Epidermal melanocyte (primary cell): ENCODE measurements around the gene DHRS11.
"Not testable (repeated sequence)": the region's sequence is repeated elsewhere in the genome, so short reads cannot be mapped to it uniquely, and the experiment has no call there.

Experiments used
- DNase-seq: peaks from one replicate; pipeline ENCODE4 v3.0.0; 2011; ENCODE audit warnings: low spot score; ENCODE audit not compliant: insufficient read length

The DHRS11 gene

DNA sequence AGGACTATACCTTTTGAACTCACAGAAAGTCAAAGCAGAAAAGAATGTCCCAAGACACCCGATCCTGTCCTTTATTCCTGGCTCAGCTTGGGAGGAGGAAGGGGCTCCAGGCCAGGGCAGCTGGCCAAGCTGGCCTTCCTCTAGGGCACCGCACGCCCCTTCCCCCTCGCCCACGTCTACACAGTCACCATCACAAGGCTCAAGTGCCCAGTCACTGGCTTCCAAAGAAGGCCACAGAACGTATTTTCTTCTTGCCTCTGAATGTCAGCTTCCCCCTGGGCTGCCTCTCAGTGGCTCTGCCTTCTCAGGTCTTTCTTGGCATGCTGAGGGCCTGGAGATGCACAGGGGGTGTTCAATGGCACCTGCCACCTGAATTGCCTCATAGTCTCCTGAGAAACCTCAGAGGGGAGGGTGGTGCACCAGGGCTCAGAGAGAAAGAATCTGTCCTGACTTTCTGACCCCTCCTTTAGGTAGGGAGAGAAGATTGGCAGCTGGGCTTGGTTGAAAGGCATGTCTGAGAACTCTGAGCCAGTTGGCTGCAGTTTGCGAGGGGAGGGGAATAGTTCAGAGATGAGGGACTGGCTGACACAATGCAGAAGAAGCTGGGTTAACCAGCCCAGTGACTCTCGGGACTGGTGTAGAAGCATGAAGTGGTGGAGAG is 2.1 kb downstream of the DHRS11 start:
- no peak for DNase-seq

DNA sequence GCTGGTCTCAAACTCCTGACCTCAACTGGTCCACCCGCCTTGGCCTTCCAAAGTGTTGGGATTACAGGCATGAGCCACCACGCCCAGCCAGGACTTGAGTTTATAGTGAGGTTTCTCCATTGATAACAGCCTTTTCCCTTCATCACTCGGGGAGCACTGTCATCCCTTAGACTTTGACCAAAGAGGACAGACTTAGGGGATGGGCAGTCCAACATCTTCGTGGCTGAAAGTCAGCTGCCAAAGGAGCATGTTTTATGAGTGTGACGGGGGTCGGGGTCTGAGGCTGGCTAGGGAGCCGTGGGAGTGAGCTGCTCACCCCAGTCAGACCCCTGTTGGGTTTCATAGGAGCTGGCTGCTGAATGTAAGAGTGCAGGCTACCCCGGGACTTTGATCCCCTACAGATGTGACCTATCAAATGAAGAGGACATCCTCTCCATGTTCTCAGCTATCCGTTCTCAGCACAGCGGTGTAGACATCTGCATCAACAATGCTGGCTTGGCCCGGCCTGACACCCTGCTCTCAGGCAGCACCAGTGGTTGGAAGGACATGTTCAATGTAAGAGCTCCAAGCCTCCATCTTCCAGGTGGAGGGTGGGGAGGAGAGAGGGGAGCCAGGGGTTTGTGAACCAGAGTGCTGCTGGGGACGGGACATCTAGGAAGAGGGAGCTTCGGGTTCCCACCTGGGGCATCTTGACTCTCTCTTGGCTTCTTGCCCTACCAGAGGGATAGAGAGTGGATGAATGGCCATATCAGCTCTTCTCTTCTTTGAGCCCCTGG is 3.1 kb downstream of the DHRS11 start:
- no peak for DNase-seq

DNA sequence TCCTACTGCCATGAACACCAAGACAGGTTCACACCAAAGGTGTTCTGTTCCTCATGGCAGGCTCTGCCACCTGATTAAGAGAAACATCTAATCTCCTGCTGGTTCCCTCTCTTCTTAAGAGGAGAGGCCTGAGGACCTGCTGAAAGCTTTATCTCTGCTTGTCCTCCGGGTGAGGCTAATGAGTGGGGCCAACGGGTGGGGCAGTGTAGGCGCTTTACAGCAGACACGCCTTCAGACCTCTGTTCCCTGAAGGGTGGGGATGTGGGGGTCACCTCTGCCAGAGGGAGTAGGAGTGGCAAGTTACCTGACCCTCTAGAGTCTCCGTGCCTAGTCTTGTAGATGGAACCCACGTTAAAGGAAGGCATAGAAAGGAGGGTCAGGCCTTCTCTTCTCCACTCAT is 5.5 kb downstream of the DHRS11 start:
- no peak for DNase-seq

DNA sequence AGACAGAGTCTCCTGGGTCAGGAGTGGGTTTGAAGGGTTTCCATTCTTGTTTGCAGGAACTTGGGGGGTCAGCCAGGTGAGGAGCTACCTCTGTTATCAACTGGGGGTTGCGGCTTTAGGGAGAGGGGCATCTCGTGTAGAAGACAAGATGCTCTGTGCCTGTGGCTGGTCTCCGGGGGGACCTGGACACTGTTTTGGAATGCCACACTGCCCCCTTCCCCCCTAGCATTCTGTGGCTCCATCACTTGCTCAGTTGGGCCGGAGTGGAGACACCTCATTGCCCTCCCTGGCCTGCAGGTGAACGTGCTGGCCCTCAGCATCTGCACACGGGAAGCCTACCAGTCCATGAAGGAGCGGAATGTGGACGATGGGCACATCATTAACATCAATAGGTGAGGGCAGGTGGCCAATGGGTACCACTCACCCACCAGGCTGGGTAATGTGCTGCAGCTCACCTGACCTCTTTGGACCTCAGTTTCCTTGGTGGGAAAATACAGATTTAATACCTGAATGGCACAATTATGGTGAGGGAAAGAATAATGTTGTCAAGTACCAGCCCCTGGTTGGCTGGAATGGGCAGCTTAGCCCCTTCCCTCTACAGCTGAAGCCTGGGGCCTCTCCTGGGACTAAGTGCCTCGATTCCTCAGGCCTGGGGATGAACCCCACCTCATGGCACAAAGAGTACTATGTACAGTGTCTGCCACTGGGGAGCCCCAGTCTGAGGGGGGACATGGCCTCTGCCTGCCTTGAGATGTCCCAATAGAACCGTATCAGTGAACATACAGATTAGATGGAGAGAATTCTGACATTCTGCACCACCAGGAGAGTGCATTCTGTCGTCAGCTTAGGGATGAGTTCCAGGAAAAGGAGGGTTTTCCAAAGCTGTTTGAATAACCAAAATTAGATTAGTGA is 6.4 kb downstream of the DHRS11 start:
- no peak for DNase-seq

DNA sequence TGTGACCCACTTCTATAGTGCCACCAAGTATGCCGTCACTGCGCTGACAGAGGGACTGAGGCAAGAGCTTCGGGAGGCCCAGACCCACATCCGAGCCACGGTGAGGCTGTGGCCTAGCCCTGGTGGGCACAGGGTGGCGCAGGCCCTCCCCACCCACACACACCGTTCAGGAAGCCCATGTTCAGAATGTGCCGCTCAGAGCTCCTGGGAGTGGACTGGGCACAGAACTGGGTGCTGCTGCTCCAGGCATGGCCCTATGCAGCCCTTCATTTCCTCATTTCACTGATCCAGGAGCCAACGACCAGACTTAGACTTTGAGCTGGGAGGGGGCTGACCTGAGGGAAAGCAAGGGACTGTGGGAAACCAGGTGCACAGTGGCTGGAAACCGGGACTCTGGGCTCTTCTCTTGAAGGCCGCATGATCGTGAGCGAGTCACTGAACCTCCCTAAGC is 7.3 kb downstream of the DHRS11 start:
- no peak for DNase-seq

DNA sequence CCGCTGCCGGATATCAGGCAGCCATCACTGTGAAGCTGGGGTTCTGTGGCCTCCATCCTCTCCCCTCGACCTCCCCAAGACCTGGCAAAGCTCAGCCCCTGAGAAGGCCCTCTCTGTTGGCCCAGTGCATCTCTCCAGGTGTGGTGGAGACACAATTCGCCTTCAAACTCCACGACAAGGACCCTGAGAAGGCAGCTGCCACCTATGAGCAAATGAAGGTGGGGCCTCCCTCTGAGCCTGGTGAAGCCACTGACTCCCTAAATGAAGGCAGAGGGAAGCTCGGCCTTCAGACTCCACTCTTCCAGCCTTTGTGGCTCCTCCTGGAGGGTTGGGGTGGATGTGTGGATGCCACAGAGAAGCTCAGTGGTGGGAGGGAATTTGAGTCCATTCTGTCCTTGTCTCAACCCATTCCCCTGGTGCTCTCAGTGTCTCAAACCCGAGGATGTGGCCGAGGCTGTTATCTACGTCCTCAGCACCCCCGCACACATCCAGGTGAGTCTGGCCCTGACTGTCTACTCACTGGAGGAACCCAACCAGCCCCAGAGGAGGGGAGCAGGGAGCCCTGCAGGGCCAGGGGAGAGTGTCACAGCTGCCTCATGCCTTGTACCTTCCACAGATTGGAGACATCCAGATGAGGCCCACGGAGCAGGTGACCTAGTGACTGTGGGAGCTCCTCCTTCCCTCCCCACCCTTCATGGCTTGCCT is 8.0 kb downstream of the DHRS11 start:
- DNase-seq, result no peak

DNA sequence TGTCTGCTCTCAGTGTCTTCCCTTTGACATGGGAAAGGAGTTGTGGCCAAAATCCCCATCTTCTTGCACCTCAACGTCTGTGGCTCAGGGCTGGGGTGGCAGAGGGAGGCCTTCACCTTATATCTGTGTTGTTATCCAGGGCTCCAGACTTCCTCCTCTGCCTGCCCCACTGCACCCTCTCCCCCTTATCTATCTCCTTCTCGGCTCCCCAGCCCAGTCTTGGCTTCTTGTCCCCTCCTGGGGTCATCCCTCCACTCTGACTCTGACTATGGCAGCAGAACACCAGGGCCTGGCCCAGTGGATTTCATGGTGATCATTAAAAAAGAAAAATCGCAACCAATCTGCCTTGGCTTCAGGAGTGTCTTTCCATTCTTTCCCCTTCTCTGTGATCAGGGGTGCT is 8.8 kb downstream of the DHRS11 start:
- DNase-seq, result no peak

DNA sequence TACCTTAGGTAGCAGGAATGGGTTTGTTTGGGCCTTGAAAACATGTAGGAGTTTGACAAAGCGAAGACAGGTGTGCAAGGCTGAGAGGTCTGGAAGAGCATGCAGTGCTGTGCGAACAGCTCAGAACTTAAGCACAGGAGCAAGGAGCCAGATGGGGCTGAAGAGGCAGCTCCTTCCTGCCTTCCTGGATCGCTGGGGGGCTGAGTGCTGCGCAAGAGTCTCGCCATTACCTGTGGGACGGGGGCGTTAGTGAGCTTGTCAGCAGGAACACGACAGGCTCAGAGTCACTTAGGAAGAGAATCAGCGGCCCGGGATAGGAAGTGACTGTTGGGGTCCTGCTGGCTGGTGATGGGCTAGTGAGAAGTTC is 9.2 kb downstream of the DHRS11 start:
- DNase-seq, result no peak

DNA sequence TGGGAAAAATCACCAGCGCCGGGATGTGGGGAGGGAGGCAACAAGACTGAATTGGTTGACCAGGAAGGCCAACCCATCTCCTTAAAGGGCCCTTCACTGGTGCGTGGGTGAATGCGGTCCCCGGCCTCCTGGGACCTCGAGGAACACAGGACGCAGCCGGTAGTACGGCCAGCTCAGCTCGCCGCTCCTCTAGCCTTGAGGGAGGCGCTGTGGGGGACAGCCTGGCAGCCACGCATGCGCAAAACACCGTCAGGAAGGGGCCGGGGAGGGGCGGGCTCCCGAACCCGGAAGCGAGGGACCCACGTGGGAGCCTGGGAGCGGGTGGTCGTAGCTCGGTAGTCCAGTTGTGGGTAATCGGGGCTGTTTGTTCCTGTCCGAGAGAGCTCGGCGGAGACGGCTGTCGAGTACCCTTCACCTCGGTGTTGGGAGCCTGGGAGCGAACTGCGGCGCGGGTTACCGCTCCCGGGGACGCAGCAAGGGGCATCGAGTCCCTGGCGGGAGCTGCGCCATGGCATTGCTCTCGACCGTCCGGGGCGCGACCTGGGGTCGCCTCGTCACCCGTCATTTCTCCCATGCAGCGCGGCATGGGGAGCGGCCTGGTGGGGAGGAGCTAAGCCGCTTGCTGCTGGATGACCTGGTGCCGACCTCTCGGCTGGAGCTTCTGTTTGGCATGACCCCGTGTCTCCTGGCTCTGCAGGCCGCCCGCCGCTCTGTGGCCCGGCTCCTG is 9.8 kb downstream of the DHRS11 start, which contains the start of gene MRM1:
MRM1 (plus strand) TSS at position 281 of the 727 bp plus-strand sequence; CDS start at position 509, 228 bp downstream.
- peak; percentile 77 for DNase-seq

DNA sequence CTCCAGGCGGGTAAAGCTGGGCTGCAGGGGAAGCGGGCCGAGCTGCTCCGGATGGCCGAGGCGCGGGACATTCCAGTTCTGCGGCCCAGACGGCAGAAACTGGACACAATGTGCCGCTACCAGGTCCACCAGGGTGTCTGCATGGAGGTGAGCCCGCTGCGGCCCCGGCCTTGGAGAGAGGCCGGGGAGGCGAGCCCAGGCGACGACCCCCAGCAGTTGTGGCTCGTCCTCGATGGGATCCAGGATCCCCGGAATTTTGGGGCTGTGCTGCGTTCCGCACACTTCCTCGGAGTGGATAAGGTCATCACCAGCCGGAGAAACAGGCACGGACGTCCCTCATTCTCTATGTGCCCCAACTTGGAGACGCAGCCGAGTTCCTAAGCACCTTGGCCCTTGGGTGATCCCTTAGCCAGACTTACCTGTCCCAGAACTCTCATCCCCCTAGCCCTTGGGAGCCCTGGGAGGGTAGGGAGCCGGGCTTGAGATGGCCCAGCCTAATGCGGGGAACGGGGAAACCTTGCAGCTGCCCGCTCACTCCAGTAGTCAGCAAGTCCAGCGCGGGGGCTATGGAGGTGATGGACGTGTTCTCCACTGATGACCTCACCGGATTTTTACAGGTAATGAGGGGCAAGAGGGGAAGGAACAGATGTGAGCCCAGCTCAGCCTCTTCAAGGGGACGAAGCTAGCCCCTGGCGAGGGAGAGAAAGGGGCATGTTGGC is 10.5 kb downstream of the DHRS11 start:
- DNase-seq, result no peak

DNA sequence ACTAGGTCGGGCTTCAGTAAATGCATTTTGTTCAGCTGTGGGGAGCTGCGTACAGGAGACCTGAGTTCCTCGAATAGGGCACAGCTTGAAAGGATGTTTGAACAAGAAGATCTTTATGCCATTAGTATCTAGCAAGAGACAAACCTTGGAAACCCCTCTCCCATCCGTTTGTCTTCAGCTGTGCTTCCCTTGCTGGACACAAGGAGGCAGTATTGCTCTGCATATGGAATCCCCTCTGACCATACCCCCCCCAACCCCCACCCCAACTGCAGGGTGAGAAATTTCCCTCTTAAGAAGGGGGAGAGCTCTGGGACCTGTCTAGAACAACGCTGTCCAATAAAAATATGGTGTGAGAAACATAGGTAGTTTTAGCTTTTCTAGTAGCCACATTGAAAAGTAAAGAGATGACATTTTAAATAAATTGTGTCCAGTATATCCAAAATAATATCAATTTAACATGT is 11.3 kb downstream of the DHRS11 start:
- DNase-seq, result peak; percentile 73

DNA sequence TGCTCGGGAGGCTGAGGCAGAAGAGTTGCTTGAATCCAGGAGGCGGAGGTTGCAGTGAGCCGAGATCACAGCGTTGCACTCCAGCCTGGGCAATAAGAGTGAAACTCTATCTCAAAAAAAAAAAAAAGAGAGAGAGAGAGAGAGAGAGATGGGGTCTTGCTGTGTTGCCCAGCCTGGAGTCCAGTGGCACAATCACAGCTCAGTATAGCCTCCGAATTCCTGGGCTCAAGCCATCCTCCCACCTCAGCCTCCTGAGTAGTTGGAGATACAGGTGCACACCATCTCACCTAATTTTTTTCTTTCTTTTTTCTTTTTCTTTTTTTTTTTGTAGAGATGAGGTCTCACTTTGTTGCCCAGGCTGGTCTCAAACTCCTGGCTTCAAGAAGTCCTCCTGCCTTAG is 13.3 kb downstream of the DHRS11 start:
- DNase-seq, result not testable (repeated sequence)

DNA sequence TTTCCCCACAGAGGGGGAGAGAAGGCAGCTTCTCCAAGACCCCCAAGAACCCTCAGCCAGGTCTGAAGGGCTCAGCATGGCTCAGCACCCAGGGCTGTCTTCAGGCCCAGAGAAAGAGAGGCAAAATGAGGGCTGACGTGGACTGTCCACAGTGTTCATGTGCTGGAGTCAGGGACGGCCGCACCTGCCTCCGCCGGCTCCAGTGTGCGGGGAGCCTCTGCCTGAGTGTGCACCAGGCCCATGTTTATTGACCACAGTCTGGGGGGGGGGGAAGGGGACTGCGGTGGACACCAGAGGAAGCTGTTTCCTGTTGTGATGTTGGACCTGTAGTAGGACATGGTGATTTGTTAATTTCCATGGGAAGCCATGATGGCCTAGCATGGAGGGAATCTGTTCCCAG is 16.6 kb downstream of the DHRS11 start:
- DNase-seq, result no peak

DNA sequence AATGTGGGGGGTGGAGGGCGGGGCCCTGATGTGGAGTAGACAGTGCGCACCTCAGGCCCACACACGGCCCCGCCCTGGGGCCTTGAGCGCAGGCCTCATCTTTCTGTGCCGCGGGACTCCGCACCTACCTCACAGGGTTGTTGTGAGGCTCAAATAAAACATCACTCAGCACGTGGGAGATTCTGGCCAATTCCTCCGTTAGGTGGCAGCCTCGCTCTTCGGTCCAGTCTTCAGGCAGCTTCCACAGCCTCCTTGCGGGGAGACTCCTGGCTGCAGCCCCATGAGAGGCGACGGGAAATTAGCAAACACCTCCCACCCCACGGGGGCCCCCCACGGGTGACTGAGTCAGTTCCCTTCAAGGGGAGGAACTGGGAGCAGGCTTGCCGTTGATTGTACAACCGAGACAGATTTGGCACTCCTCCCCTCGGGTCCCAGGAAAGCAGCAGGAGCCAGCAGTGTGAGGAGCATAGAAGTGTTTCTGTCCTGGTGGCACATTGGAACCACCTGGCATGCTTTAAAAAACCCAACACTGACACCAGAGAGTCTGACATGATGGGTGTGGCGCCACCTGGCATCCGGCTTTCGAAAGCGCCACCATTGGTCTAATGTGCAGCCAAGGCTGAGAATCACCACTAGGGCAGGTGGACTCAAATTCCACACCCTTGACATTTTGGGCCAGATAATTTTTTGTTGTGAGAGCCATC is 17.3 kb downstream of the DHRS11 start:
- peak; percentile 44 for DNase-seq

DNA sequence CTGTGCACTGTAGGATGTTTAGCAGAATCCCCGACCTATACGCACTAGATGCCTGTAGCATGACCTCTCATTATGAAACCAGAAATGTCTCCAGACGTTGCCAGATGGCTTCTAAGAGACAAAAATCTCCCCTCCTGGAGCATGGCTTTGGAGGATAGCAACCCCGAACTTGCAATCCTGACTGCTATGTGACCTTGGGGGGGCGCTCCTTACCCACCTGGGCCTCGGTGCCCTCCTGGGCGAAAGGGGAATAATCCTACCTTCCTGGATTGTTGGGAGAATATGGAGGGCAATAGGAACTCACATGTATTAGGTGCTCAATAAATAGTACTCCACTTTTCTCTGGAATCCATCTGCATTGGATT is 17.8 kb downstream of the DHRS11 start:
- no peak for DNase-seq

DNA sequence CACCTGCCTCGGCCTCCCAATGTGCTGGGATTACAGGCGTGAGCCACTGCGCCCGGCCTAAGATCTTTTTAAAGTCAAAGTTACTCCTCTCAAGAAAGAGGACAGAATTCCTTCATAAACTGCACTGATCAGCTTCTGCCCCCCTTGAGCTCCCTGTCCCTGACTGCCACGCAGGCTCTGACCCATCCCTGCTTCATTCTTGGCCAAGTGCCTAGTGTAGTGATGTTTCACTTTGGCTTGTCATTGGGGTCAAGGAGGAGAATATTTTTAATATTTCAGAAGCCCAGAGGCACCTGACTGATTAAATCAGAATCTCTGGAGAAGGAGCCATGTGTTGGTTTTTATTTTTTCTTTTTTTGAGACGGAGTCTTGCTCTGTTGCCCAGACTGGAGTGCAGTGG is 18.8 kb downstream of the DHRS11 start:
- DNase-seq, result no peak

DNA sequence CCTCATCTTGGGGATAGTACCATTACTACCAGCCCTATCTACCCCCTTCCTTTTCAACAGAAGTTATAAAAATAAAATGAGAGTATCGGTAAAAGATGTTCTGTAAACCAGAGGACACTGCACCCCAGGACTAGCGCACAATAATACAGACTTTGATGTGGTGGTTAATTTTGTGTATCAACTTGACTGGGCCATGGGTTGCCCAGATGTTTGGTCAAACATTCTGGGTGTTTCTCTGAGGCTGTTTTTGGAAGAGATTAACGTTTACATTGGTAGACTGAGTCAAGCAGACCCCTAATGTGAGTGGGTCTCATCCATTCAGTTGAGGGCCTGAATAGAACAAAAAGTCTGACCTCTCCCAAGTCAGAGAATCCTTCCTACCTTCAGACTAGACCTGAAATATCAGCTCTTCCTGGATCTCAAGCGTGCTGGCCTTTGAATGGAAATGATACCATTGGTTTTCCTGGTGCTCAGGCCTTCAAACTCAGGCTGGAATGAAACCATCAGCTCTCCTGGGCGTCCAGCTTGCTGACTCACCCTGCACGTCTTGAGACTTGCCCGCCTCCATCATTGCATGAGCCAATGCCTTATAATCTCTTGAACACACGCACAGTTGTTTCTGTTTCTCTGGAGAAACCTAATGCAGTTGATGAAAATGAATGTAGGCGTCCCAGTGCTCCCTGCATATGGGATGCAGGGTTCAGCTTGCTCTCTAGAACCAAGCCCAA is 19.8 kb downstream of the DHRS11 start:
- no peak for DNase-seq

DNA sequence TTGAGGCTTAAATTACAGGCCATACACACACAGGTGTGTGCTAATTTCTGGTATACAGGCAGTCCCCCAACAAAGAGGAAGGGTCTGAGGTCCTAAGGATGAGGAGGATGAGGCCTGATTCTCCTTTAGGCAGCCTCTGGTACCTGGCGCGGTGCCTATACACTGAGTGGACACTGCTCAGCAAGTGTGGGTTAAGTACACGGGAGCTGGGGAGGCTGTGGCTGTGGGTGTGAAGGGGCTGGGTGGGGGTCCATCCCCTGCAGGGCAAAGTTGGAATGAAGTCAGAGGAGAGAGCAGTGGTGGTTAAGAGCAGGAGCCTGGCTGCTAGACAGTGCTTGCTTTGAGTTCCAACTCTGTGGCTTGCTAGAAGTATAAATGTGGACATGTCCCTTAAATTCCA is 20.6 kb downstream of the DHRS11 start:
- no peak for DNase-seq

DNA sequence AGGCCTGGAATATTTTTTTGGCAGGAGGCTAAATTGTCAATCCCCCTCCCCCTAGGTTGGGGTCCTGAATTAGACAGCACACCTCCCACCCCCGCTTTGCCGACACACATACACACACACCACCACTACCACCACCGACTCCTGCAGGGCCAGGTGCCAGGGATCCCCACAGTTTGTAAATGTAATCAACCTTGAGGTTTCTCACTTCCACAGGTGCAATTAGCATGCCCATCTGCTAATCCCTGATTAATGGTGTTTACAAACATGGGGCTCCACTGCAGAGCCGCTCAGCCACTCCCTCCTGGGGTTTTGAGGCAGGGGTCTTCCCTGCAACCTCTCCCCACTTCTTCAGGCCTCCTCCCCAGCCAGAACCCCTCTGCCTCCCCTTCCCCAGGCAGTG is 21.5 kb downstream of the DHRS11 start:
- no peak for DNase-seq
